Fibroblast of skin of abdomen (primary cell): ENCODE measurements around the gene RHD.
"Not testable (repeated sequence)": the region's sequence is repeated elsewhere in the genome, so short reads cannot be mapped to it uniquely, and the experiment has no call there.

Source experiments
- DNase-seq: peaks from one replicate; pipeline ENCODE4 v3.0.0-alpha.2; 2013

The RHD gene

DNA sequence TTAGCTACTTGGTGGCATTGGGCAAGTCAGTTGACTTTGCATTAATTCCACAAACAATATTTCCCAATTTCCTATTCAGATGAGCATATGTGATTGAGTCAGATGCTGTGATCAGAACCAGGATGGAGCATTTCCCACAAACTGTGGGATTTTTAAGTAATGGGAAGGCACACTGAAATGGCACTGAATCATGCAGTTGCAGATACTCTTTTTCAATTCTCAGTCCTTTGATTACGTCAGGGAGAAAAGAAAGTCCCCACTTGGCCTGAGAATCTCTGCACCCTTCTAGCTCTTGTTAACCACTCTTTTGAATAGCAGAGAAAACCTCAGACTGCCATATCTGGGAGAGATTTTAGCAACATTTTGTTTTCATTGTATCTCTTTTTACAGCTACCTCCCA is 36.8 kb downstream of the RHD start:
- DNase-seq = peak; percentile 81

DNA sequence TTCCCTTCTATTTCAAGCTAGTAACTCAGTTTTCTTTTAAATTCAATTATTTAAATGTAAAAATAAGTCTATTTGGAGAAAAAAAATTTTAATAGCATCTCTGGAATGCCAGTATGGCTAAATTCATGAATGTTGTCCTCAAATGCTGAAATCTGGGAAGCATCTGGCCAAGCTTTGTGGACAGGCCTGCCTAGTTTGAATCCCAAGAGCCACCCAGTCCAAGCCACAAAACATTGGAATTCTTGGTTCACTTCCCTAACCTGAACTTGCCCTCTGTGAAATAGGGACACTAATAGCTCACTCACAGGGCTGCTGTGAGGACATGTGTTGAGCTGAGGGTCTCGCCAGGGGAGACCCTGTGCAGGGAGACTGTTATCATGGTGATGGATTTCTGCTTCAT is 37.2 kb downstream of the RHD start:
- peak; percentile 60 for DNase-seq

DNA sequence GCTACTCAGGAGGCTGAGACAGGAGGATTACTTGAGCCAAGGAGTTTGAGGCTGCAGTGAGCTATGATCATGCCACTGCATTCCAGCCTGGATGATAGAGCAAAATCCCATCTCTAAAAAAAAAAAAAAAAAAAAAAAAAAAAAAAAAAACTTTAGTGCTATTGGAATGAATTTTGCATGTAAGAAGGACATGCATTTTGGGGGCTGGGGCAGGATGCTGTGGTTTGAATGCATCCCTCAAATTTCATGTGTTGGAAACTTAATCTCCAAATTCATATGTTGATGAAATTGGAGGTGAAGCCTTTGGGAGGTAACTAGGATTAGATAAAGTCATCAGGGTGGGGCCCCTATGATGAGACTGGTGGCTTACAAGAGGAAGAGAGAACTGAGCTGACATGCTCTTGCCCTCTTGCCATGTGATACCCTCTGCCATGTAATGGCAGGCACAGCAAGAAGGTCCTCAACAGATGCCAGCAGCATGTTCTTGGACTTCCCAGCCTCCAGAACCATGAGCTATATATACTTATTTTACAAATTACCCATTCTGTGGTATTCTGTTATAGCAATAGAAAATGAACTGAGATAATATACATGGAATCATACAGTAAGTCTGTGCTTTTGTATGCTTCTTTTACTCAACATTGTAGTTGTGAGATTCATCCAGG is 40.6 kb downstream of the RHD start:
- not testable (repeated sequence) for DNase-seq

DNA sequence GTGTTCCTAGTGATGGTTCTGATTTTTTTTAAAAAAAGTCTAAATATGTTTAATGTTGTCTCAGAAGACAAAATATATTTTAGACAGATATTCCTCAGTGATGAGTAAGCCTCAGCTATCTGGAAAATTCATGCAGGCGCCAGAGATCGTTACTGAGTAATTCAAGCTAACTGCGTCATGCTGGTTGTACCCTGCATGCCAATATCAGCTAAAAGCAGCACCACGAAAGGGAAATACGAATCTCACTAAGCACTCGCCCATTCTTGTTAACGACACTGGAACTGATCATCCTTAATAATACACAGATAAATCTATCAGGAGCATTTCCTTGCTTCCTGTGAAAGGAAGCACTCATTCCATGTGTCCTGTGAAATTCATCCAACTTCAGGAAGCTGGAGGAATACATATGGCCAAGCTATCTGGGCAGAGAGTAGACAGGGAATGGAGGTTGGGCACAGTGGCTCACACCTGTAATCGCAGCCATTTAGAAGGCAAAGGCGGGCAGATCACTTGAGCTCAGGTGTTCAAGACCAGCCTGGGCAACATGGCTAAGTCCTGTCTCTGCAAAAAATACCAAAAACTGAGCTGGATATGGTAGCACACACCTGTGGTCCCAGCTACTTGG is 48.1 kb downstream of the RHD start:
- DNase-seq = peak; percentile 95

DNA sequence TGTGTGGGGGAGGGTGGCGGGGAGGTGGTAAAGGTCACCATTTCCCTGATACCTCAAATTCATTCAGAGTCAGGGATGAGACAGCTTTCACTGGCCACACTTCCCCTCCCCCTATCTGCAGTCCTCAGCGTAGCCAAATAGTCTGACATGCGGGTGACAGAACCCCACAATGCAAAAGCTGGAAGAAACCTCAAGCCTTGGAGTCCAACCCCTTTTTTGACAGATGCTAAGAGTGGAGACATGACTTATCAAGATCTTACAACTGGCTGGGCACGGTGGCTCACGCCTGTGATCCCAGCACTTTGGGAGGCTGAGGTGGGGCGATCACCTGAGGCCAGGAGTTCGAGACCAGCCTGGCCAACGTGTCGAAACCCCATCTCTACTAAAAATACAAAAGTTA is 49.8 kb downstream of the RHD start:
- DNase-seq = not testable (repeated sequence)

DNA sequence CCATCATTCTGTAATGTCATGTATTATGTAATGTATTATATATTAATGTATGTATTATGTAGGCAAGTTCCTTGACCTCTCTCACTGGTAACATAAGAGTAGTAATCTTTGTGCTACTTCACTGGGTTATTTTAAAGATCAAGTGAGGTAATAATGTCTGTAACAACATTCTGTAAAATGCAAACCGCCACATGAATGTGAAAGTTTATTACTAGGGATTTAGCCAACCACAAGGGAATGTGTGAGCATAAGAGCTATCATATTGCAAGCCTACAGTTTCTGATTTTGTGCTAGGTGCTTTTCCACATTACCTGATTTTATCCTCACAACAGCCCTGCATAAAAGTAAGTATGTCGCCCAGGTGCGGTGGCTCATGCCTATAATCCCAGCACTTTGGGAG is 52.1 kb downstream of the RHD start:
- not testable (repeated sequence) for DNase-seq

DNA sequence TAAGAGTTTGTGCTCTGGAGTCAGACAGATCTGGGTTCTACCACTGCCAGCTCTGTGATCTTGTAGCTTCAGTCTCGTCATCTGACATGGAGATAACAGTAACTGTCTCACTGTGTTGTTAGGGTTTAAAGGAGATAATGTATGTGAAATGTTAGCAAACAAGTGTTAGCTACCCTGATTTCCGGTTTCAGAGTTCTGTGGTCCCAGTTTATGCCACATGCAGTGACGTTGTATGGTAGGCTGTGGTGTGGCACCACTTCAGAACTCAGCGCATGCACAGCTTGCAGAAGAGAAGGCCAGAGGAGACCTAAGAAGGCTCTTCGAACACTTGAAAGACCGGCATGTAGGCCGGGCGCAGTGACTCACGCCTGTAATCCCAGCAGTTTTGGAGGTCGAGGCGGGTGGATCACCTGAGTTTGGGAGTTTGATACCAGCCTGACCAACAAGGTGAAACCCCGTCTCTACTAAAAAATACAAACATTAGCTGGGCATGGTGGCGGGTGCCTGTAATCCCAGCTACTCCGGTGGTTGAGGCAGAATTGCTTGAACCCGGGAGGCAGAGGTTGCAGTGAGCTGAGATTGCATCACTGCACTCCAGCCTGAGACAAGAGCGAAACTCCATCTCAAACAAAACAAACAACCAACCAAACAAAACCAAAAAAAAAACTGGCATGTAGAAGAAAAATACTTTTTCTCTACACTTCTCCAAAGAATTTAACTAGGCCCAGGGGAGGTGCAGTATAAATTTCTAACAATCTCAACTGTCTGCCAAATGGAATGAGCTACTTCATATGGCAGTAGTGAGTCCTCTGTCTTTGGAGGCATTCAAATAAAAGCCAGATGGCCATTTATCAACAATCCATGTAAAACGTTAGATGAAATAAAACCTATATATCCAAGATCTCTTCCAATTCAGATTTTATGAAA is 55.8 kb downstream of the RHD start:
- not testable (repeated sequence) for DNase-seq

DNA sequence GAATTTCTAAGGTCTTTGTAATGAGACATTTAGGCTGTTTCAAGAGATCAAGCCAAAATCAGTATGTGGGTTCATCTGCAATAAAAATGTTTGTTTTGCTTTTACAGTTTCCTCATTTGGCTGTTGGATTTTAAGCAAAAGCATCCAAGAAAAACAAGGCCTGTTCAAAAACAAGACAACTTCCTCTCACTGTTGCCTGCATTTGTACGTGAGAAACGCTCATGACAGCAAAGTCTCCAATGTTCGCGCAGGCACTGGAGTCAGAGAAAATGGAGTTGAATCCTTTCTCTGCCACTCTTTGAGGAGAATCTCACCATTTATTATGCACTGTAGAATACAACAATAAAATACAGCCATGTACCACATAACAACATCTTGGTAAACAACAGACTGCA is 56.5 kb downstream of the RHD start:
- not testable (repeated sequence) for DNase-seq

DNA sequence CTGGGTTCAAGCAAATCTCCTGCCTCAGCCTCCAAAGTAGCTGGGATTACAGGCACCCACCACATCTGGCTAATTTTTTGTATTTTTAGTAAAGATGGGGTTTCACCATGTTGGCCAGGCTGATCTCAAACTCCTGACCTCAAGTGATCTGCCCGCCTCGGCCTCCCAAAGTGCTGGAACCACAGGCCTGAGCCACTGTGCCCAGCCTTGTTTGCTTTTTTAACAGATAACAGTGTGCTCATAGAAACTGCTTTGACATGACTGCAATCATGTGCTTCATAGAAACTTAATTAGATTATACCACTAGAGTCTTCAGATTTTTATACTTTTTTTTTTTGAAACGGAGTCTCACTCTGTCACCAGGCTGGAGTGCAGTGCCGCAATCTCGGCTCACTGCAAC is 57.0 kb downstream of the RHD start:
- not testable (repeated sequence) for DNase-seq

DNA sequence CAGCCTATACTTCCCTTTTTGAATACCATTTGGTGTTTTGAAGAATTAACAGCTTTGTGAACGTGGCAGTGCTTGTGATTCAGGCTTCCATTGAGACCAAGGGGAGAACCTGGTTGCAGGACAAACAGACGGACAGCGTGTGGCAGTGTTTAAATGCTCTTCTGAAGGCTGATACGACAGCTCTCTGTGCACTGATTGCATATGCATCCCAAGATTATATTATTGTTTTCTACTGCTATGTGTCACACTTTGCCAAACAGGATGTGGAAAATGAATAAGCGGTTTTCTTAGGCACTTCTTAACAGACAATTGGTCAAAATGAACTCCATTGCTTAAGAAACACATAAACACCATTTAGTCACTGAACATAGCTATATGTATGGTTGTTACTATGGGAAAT is 57.6 kb downstream of the RHD start:
- DNase-seq = peak; percentile 66

DNA sequence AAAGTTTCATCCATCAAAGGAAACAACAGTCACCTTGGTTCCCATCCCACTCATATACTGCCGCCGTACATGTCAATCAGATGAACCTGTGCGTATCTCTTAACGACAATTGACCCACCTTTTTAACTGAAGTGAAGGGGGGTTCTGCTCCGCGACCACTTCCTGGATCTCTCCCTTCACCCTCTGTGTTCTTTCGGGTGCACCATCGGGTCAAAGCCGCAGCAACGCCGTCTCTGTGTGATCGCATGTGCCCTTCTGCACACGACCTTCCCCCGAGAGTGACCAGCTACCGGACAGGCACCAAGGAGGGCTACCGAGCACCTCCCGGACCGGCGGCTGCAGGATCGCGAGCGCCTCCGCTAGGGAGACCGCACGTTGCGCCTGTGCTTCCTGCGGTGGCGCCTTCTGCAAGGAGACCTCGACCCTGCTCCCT is 64.6 kb downstream of the RHD start:
- DNase-seq = not testable (repeated sequence)

DNA sequence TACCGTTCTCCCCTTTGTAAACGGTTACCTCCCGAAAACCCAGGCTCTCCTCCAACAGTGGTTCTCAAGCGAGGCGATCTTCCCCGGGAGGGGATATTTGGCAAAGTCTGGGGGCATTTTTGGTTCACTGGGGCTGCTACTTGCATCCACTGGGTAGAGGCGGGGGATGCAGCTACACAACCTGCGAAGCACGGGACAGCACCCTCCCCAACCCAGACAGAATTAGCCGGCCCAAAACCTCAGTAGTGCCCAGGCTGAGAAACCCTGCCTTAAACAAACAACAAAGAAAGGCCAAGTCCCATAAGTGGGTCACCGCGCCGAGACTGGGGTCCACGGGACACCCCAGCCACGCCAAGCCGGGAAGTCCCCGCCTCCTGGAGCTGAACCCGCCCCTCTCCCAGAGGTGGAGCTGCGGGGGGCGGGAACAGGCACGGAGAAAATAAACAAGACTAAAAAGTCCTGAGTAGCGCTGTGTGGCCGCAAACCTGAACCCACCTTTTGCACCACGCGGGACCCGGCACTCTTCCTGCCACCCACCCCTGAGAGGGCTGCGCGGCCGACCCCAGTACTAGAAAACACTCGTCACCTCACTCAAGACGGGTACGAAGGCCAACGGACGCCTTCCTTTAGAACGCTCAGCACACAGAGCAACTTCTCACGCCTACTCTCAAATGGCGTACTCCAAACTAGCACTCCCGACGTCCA is 65.3 kb downstream of the RHD start:
- DNase-seq = not testable (repeated sequence)

DNA sequence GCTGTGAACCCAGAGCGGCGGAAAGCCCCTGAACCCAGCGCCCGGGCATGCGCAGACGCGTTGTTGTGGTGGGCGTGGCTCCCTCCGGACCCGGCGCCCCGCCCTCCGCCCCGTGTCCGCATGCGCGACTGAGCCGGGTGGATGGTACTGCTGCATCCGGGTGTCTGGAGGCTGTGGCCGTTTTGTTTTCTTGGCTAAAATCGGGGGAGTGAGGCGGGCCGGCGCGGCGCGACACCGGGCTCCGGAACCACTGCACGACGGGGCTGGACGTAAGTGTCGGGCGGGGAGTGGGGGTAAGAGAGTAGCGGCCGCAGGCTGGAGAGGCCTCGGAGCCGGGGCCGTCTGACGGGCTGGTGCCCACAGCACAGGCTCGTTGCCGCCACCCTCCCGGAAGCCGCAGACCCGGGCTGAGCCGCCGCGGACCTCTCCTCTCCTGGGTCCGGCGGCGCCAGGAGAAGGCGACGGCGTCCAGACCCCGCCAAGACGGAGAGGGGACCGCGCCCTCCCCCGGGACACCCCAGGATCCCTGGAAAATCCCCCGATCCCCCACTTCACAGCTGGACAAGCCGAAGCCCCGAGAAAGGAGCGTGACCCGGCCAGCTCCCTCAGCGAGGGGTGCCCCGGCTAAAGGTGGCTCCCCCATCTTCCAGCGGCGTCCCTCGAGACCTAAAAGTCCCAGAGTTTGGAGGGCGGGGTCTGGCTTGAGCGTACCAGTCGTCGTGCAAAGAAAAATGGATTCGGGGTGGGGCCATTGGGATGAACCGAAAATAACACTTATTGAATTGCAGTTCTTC is 66.1 kb downstream of the RHD start, which contains the start of gene TMEM50A:
TMEM50A (plus strand) TSS at position 147 of the 794 bp plus-strand sequence. CDS start 2,153 bp downstream, outside the sequence.
- DNase-seq = peak; percentile 85

DNA sequence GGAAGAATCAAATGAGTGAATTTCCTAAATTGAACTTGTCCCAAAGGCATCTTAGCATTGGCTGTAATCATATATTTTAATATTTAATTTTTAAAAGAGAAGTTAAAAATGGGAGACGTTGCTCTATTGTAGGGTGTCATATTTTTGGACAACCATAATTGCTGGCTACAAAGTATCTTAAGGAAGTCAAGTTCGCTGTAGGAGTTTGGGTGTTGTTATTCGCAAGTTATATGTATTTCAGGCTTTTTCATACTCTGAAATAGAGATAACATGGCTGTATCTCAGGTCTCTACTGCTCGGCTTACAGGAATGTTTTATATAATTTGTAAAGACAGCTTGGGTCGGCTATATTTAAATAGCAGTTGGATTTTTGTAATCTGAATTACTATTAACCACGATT is 66.7 kb downstream of the RHD start:
- no peak for DNase-seq

DNA sequence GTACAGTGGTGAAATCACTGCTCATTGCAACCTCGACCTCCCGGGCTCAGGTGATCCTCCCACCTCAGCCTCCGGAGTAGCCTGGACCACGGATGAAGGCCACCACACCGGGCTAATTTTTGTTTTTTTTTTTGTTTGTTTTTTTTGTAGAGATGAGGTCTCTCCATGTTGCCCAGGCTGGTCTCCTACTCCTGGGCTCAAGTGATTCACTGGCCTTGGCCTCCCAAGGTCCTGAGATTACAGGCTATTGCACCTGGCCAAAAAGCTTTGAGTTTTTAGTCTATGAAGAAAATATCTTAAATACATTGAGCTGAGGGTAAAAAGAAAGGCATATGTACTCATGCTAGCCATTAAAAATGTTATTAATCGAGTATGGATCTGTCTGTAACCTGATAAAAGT is 69.4 kb downstream of the RHD start:
- DNase-seq = no peak

DNA sequence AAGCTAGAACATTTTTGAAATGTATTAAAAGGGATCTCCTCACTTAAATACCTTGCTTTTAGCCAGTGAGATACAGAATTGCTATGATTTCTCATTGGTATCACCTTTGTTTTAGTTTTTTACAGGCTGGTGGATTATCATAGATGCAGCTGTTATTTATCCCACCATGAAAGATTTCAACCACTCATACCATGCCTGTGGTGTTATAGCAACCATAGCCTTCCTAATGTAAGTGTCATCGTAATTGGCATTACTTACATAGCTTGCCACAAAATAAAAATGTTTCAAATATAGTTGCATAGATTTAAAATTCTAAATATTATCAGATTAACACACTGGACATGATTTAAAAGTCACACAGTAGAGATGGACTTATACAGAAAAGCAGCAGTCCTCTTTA is 70.5 kb downstream of the RHD start:
- no peak for DNase-seq

DNA sequence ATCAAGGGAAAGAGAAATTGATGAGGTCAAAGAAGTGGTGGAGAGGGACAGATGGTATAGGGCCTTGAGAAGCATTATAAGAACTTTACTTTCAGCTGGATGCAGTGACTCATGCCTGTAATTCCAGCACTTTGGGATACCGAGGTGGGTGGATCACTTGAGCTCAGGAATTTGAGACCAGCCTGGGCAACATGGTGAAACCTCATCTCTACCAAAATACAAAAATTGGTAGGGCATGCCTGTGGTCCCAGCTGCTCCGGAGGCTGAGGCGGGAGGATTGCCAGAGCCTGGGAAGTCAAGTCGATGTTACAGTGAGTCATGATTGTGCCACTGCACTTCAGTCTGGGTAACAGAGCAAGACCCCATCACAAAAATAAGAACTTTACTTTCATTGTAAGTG is 71.6 kb downstream of the RHD start:
- peak; percentile 92 for DNase-seq

DNA sequence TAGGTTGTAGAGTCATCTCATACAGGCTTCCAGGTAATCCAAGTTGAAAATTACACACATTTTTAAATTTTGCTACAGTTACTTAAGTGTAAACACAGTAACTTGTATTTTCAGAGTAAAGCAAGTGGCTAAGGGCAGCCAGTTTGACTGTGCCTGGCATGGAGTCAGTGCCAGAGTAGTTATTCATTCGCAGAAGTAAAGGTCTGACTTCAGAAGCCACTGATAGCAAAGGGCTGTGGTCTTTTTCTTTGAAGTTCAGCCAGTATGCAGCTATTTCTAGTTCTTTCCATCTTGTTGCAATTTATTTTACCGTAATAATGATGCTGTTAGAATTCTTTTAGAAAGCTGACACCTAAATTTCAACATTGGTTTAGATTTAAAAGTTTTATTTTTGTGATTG is 75.2 kb downstream of the RHD start:
- DNase-seq = no peak

DNA sequence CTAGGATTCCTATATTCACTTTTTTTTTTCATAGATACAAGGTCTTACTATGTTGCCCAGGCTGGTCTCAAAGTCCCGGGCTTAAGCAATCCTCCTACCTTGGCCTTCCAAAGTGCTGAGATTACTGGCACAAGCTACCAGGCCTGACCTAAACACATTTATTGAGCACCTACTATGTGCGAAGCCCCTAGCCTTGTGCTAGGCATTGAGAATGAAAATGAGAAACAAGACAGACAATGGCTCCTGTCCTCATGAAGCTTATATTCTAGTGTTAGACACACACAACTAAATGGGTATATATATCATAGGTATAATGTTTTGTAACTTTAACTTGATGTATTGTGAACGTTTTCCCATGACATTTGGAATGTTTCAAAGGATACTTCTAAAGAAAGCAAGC is 77.3 kb downstream of the RHD start:
- no peak for DNase-seq

DNA sequence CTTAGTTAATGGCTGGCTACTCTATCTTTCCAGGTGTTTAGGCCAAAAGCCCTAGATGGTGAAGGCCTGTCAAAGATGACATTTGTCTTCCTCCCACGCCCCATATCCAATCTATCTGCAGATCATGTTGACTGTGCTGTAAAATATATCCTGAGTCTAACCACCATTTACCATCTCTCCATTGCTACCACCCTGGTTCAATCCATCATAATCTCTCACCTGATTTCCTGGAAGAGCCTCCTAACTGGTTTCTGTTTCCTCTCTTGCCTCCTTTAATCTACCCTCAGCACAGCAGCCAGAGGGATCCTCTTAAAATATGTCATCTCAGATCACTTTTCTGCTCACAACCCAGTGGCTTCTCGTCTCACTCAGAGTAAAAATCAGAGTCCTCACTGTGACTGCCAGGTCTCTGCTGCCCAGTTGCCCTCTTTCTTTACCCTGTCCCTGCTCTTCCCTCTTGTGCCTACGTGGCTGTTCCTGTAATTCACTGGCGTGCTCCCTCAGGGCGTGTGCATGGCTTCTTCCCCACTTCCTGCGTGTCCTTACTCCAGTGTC is 83.6 kb downstream of the RHD start:
- DNase-seq = no peak

DNA sequence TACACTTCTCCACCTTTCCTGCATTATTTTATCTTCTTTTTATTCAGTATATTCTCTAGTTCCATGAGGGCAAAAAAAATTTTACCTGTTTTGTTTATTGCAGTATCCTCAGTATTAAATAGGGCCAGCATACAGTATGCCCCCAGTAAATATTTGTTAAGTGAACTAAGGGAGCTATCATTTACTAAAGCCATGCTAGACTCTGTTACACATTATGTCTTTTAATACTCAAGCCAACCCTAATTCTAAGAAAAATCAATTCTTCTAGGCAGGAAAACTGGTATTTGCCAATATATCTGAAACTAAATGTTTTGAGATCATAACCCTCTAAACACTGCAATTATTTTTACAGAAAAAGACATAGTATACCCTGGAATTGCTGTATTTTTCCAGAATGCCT is 84.1 kb downstream of the RHD start:
- DNase-seq = no peak
